Calu3 (cell line): ENCODE measurements around the gene FAM131B. TPM values are rescaled to one million over a fixed set of nuclear protein-coding genes. Genes with fewer than 3 reads are reported as not detected.
A peak's percentile ranks its signal among the peaks of the same experiment; 100 is the strongest.

Experiments used
- BruUV-seq: library from RNA; stranded (reverse); fragments of 400-500 nt; replicated peaks from 2 replicates; lab custom pipeline; 2021; lab: Mats Ljungman, UMichigan
- CTCF ChIA-PET: fragments of 300-600 bp; sonication (Branson Sonifier 250); formaldehyde crosslinking; loops from one replicate; lab custom pipeline; 2022; ENCODE audit warnings: antibody characterized with exemption; lab: Charles Lee
- DNase-seq: peaks from one replicate; pipeline ENCODE4 v3.0.0; 2022
- H3K27ac Mint-ChIP-seq: one replicate; pipeline ENCODE4 v1.8.0; 2022; ENCODE audit warnings: mixed read lengths; ENCODE audit not compliant: unreplicated experiment
- H3K27me3 Mint-ChIP-seq: one replicate; pipeline ENCODE4 v1.8.0; 2022; ENCODE audit warnings: mixed read lengths; ENCODE audit not compliant: unreplicated experiment
- H3K36me3 Mint-ChIP-seq: one replicate; pipeline ENCODE4 v1.8.0; 2022; ENCODE audit warnings: mild to moderate bottlenecking, moderate library complexity, mixed read lengths; ENCODE audit not compliant: insufficient read depth, unreplicated experiment
- H3K4me1 Mint-ChIP-seq: one replicate; pipeline ENCODE4 v1.8.0; 2022; ENCODE audit warnings: mild to moderate bottlenecking, low read depth, mixed read lengths; ENCODE audit not compliant: unreplicated experiment
- H3K4me3 Mint-ChIP-seq: one replicate; pipeline ENCODE4 v1.8.0; 2022; ENCODE audit warnings: mild to moderate bottlenecking, low read depth, moderate library complexity, mixed read lengths; ENCODE audit not compliant: unreplicated experiment
- H3K9me3 Mint-ChIP-seq: one replicate; pipeline ENCODE4 v1.8.0; 2022; ENCODE audit warnings: low read depth, mixed read lengths; ENCODE audit not compliant: unreplicated experiment
- CTCF ChIP-seq: fragments of 200-600 bp; IDR thresholded peaks from one replicate; pipeline ENCODE4 v1.8.0; 2022; ENCODE audit warnings: antibody characterized with exemption; ENCODE audit not compliant: unreplicated experiment
- intact Hi-C: fragments of 100-400 bp; cut with micrococcal nuclease; formaldehyde crosslinking; loops from one replicate; pipeline ENCODE4 v1.10.0; 2022; ENCODE audit not compliant: unreplicated experiment
- total RNA-seq: library from RNA; stranded (reverse); gene quantifications from 2 replicates; pipeline ENCODE4 v1.2.3, GENCODE V29; 2022

FAM131B gene
- total RNA-seq, 1 experiment from 2014 or later, result 0.19 TPM

DNA sequence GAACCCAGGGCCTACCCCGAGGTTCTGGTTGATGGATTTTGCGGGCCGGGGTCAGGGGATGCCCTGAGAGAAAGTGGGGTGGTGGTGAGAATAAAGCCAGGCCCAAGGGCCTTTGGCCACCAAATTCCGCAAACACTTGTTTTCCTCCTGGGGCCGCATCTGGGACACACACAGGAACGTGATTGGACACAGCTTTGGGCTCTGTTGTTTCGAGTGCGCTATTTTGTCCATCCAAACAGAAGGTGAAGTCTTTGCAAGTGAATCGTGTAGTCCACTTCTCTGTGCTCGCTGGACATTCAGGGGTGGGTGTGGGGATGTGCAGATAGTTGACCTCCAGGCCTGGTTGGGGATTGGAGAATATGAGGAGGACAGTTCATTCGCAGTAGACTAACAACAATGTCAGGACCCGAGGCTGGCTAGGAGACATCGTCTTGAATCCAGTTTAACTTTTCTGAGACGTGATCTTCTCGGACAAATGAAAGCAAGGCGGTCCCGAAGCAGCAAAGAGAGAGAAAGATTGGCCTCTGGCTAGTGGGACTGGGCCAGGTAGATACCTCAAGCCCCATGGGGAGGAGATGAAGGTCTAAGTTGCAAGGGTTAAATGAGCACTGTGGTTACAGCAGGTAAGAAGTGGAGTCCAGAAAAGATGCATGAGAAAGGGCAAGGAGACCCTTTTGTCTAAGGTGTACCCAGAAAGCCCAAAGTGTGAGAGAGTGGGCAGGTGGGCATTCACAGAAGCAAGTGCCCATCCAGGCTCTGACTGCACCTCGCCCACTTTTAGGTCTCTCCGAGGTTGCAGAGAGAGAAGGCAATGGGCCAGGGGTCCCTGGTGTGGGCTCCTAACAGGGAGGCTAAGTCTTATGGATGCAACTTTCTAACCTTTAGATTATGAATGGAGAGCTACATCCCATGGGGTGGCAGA, 764 bp upstream of the FAM131B start:
- Mint-ChIP-seq H3K4me1 (peaks cover 21% of the 10 kb centered on the region), H3K4me3 (peak overlapping the region; percentile 12), H3K27me3 (peaks cover 73% of the 10 kb centered on the region), H3K27ac (no peak overlapping the region), H3K36me3 (peaks cover 11% of the 10 kb centered on the region), H3K9me3 (no peaks in the 10 kb centered on the region)
- intact Hi-C loops, result no loop called here
- CTCF ChIA-PET, result no interaction called here
- TF ChIP-seq CTCF, result no peak
- DNase-seq, result no peak
- BruUV-seq, result no TSS peak

DNA sequence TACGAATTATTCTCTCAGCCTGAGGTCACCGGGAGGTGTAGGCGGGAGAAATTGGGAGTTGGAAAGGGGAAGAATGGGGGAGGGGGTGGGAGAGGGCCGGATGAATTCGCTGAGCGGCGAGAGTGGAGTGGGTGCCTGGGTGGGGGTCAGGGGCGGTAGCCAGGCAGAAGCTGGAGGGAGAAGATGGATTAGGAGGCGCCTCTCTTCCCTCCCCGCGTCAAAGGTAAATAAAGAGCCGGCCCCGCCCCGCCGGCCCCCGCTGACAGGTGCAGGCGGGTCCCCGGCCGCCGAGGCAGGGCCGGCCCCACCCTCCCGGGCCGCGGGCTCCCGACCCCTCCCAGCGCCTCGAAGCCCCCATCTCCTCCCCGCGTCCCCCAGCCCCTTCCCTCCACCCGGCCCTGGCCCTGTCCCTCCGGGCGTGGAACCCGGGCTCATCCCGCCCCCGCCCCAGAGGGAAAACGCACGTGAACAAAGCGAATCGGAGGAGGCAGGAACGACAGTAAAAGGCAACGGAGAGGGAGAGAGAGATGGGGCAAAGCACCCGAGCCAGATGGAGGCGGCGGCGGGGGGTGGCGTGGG, 872 bp downstream of the FAM131B start:
- Mint-ChIP-seq H3K4me1 (peaks cover 11% of the 10 kb centered on the region), H3K9me3 (no peaks in the 10 kb centered on the region), H3K36me3 (peaks cover 11% of the 10 kb centered on the region), H3K27ac (no peak overlapping the region), H3K27me3 (peaks cover 84% of the 10 kb centered on the region), H3K4me3 (peak overlapping the region; percentile 79)
- no TSS peak for BruUV-seq
- no peak for DNase-seq
- intact Hi-C loops, result no loop called here
- no peak for TF ChIP-seq CTCF
- CTCF ChIA-PET, result no interaction called here

DNA sequence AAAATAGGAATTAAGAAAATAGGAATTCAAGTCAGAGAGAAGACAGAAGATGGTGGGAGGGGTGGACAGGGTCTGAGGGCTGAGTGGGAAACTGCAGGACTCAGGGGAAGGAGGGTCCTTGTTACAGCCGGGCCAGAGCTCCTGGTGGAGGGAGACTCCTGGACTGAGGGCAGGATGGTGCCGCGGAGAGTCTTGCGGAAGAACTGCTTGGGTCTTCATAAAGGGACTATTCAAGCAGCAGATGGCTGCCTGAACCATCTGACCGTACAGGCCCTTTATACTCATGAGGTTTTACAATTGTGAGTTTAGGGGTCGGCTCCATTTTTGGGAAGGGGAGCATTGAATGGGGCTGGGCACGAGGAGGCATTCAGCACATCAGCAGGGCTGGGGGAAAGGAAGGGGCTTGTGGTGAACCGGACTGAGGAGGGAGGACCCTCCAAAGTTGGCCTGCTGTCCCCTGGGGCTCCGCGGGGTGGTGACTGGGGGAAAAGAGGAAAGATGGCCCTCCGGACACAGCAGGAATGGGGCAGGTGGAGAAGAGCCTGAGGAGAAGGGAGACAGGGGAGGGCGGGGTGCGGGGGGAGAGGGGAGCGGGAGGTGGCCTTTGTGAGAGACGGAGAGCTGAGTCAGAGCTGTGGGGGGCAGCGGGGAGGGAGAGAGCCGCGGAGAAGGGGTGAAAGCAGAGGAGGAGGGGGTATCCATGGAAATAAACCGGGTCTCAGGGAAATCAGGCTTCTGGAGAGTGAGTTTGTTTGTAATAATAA, 1.5 kb downstream of the FAM131B start:
- Mint-ChIP-seq H3K27ac (no peak overlapping the region), H3K36me3 (peaks cover 11% of the 10 kb centered on the region), H3K4me3 (peak overlapping the region; percentile 79), H3K4me1 (peaks cover 11% of the 10 kb centered on the region), H3K27me3 (peaks cover 84% of the 10 kb centered on the region), H3K9me3 (no peaks in the 10 kb centered on the region)
- CTCF ChIA-PET, result no interaction called here
- BruUV-seq, result no TSS peak
- no peak for TF ChIP-seq CTCF
- intact Hi-C loops, result no loop called here
- DNase-seq, result no peak

GRCh38 chr7:143359771-143360353, 2.7 kb downstream of the FAM131B start:
- intact Hi-C loops, result no loop called here

More at GRCh38 chr7:143359771-143360353, 2.7 kb downstream of the FAM131B start:
- H3K27me3 Mint-ChIP-seq, result peaks cover 83% of the 10 kb centered on the region
- H3K4me3 Mint-ChIP-seq, result no peak overlapping the region
- CTCF ChIA-PET, result interaction anchor here (0.5 kb wide), 1 partner anchor 147 kb away, joined by 3 read pairs; no protein-coding TSS in a partner anchor
- no TSS peak for BruUV-seq
- peaks cover 11% of the 10 kb centered on the region for H3K4me1 Mint-ChIP-seq
- DNase-seq, result no peak
- peaks cover 11% of the 10 kb centered on the region for H3K36me3 Mint-ChIP-seq
- H3K9me3 Mint-ChIP-seq, result no peaks in the 10 kb centered on the region
- no peak for TF ChIP-seq CTCF
- no peak overlapping the region for H3K27ac Mint-ChIP-seq
